Epithelial cell of proximal tubule (primary cell): ENCODE data around the gene INSIG2. TPM values are rescaled to one million over a fixed set of nuclear protein-coding genes. Genes with fewer than 3 reads are reported as not detected.

Experiments
- DNase-seq: peaks from one replicate; pipeline ENCODE4 v3.0.0-alpha.2; 2011; ENCODE audit warnings: low read depth
- H3K4me3 ChIP-seq: 2 replicates; pipeline ENCODE4 v1.5.1; 2011; ENCODE audit warnings: low read depth, mild to moderate bottlenecking, low read length
- CTCF ChIP-seq: conservative IDR thresholded peaks from 2 replicates; pipeline ENCODE4 v1.5.1; 2012; ENCODE audit warnings: low read depth, mild to moderate bottlenecking, low read length
- total RNA-seq: library from RNA; depleted of rRNA; stranded (reverse); fragments of >200 nt; gene quantifications from 2 replicates; pipeline ENCODE4 v1.2.3, GENCODE V29; 2015

INSIG2 gene
- total RNA-seq, 1 donor from 2014 or later: 9.1 TPM

- no peak for TF ChIP-seq CTCF
- DNase-seq: no peak
- no peak overlapping the region for H3K4me3 ChIP-seq
Observed at GRCh38 chr2:118077636-118078247, 10.5 kb upstream of the INSIG2 start.

GRCh38 chr2:118078734-118079133 is 9.5 kb upstream of the INSIG2 start:
- DNase-seq: no peak
- TF ChIP-seq CTCF: no peak

GRCh38 chr2:118084491-118085089 is 3.7 kb upstream of the INSIG2 start:
- no peak for TF ChIP-seq CTCF
- no peak overlapping the region for H3K4me3 ChIP-seq
- no peak for DNase-seq

More at GRCh38 chr2:118078734-118079133, 9.5 kb upstream of the INSIG2 start:
- H3K4me3 ChIP-seq: no peak overlapping the region

GRCh38 chr2:118085173-118086023 is 2.9 kb upstream of the INSIG2 start:
- no peak overlapping the region for H3K4me3 ChIP-seq
- DNase-seq: peak; percentile 52
- no peak for TF ChIP-seq CTCF

- no peak overlapping the region for H3K4me3 ChIP-seq
- no peak for TF ChIP-seq CTCF
- no peak for DNase-seq
Observed at GRCh38 chr2:118086024-118086633, 2.1 kb upstream of the INSIG2 start.

- peak overlapping the region; percentile 86 for H3K4me3 ChIP-seq
- peak; percentile 23 for TF ChIP-seq CTCF
- DNase-seq: no peak
Observed at GRCh38 chr2:118089139-118089800, 999 bp downstream of the INSIG2 start.
